Measurements from ENCODE around the gene FGFRL1.

FGFRL1 gene

GRCh38 chr4:1040344-1041146, 29.1 kb downstream of the FGFRL1 start:
- peaks cover 22% of the 10 kb centered on the region; the same call in 1 of the 2 replicates for H3K27me3 ChIP-seq (ENCODE audit: control insufficient read depth, insufficient read depth, low read length)
- no peaks in the 10 kb centered on the region for H3K9me3 ChIP-seq (ENCODE audit: control insufficient read depth, insufficient read depth, low read length)
- no peak overlapping the region for H3K9ac ChIP-seq (ENCODE audit: low read depth, low read length)
- peaks cover 5% of the 10 kb centered on the region; the same call in 1 of the 2 replicates for H3K4me1 ChIP-seq (ENCODE audit: control insufficient read depth, insufficient read depth, low read length)
- H3K4me3 ChIP-seq (ENCODE audit: low read depth, low read length) = no peak overlapping the region
- no peaks in the 10 kb centered on the region for H3K36me3 ChIP-seq (ENCODE audit: control insufficient read depth, insufficient read depth, low read length)
- no peak overlapping the region for H3K27ac ChIP-seq (ENCODE audit: low read depth, low read length)

GRCh38 chr4:1041147-1041935, 29.9 kb downstream of the FGFRL1 start:
- peaks cover 5% of the 10 kb centered on the region; the same call in 1 of the 2 replicates for H3K4me1 ChIP-seq (ENCODE audit: control insufficient read depth, insufficient read depth, low read length)
- no peaks in the 10 kb centered on the region for H3K9me3 ChIP-seq (ENCODE audit: control insufficient read depth, insufficient read depth, low read length)
- peaks cover 23% of the 10 kb centered on the region; the same call in 1 of the 2 replicates for H3K27me3 ChIP-seq (ENCODE audit: control insufficient read depth, insufficient read depth, low read length)
- no peak overlapping the region for H3K4me3 ChIP-seq (ENCODE audit: low read depth, low read length)
- peak overlapping the region; percentile 40 for H3K27ac ChIP-seq (ENCODE audit: low read depth, low read length)
- no peaks in the 10 kb centered on the region for H3K36me3 ChIP-seq (ENCODE audit: control insufficient read depth, insufficient read depth, low read length)
- no peak overlapping the region for H3K9ac ChIP-seq (ENCODE audit: low read depth, low read length)

GRCh38 chr4:1041936-1042330, 30.5 kb downstream of the FGFRL1 start:
- no peaks in the 10 kb centered on the region for H3K9me3 ChIP-seq (ENCODE audit: control insufficient read depth, insufficient read depth, low read length)
- H3K4me3 ChIP-seq (ENCODE audit: low read depth, low read length) = no peak overlapping the region
- H3K36me3 ChIP-seq (ENCODE audit: control insufficient read depth, insufficient read depth, low read length) = no peaks in the 10 kb centered on the region
- H3K27me3 ChIP-seq (ENCODE audit: control insufficient read depth, insufficient read depth, low read length) = peaks cover 23% of the 10 kb centered on the region; the same call in 1 of the 2 replicates
- H3K9ac ChIP-seq (ENCODE audit: low read depth, low read length) = no peak overlapping the region
- peak overlapping the region; percentile 40 for H3K27ac ChIP-seq (ENCODE audit: low read depth, low read length)
- peaks cover 5% of the 10 kb centered on the region; the same call in 1 of the 2 replicates for H3K4me1 ChIP-seq (ENCODE audit: control insufficient read depth, insufficient read depth, low read length)

- H3K36me3 ChIP-seq (ENCODE audit: control insufficient read depth, insufficient read depth, low read length) = no peaks in the 10 kb centered on the region
- no peak overlapping the region for H3K4me3 ChIP-seq (ENCODE audit: low read depth, low read length)
- no peak overlapping the region for H3K9ac ChIP-seq (ENCODE audit: low read depth, low read length)
- peaks cover 5% of the 10 kb centered on the region; the same call in 1 of the 2 replicates for H3K4me1 ChIP-seq (ENCODE audit: control insufficient read depth, insufficient read depth, low read length)
- H3K9me3 ChIP-seq (ENCODE audit: control insufficient read depth, insufficient read depth, low read length) = no peaks in the 10 kb centered on the region
- H3K27ac ChIP-seq (ENCODE audit: low read depth, low read length) = no peak overlapping the region
- peaks cover 23% of the 10 kb centered on the region; the same call in 1 of the 2 replicates for H3K27me3 ChIP-seq (ENCODE audit: control insufficient read depth, insufficient read depth, low read length)
Measured at GRCh38 chr4:1042352-1043055, 31.1 kb downstream of the FGFRL1 start.

- Histone ChIP-seq H3K27ac (ENCODE audit: low read depth, low read length) (peak overlapping the region; percentile 78), H3K9ac (ENCODE audit: low read depth, low read length) (no peak overlapping the region)
Measured at GRCh38 chr4:1043162-1043561, 31.7 kb downstream of the FGFRL1 start.

GRCh38 chr4:1043651-1044468, 32.4 kb downstream of the FGFRL1 start:
- Histone ChIP-seq H3K4me3 (ENCODE audit: low read depth, low read length) (no peak overlapping the region), H3K27me3 (ENCODE audit: control insufficient read depth, insufficient read depth, low read length) (peaks cover 23% of the 10 kb centered on the region; the same call in 1 of the 2 replicates), H3K36me3 (ENCODE audit: control insufficient read depth, insufficient read depth, low read length) (no peaks in the 10 kb centered on the region), H3K4me1 (ENCODE audit: control insufficient read depth, insufficient read depth, low read length) (peaks cover 5% of the 10 kb centered on the region; the same call in 1 of the 2 replicates), H3K9ac (ENCODE audit: low read depth, low read length) (no peak overlapping the region; the same call in 1 of the 2 replicates), H3K9me3 (ENCODE audit: control insufficient read depth, insufficient read depth, low read length) (no peaks in the 10 kb centered on the region), H3K27ac (ENCODE audit: low read depth, low read length) (peak overlapping the region; percentile 82)

More at GRCh38 chr4:1043162-1043561, 31.7 kb downstream of the FGFRL1 start:
- Histone ChIP-seq H3K27me3 (ENCODE audit: control insufficient read depth, insufficient read depth, low read length) (peaks cover 23% of the 10 kb centered on the region; the same call in 1 of the 2 replicates), H3K36me3 (ENCODE audit: control insufficient read depth, insufficient read depth, low read length) (no peaks in the 10 kb centered on the region), H3K4me1 (ENCODE audit: control insufficient read depth, insufficient read depth, low read length) (peaks cover 5% of the 10 kb centered on the region; the same call in 1 of the 2 replicates), H3K4me3 (ENCODE audit: low read depth, low read length) (no peak overlapping the region), H3K9me3 (ENCODE audit: control insufficient read depth, insufficient read depth, low read length) (no peaks in the 10 kb centered on the region)

- Histone ChIP-seq H3K36me3 (ENCODE audit: control insufficient read depth, insufficient read depth, low read length) (no peaks in the 10 kb centered on the region), H3K4me3 (ENCODE audit: low read depth, low read length) (no peak overlapping the region), H3K4me1 (ENCODE audit: control insufficient read depth, insufficient read depth, low read length) (peaks cover 5% of the 10 kb centered on the region; the same call in 1 of the 2 replicates), H3K9ac (ENCODE audit: low read depth, low read length) (no peak overlapping the region; the same call in 1 of the 2 replicates), H3K9me3 (ENCODE audit: control insufficient read depth, insufficient read depth, low read length) (no peaks in the 10 kb centered on the region), H3K27me3 (ENCODE audit: control insufficient read depth, insufficient read depth, low read length) (peaks cover 23% of the 10 kb centered on the region; the same call in 1 of the 2 replicates), H3K27ac (ENCODE audit: low read depth, low read length) (peak overlapping the region; percentile 82)
Measured at GRCh38 chr4:1044469-1045192, 33.2 kb downstream of the FGFRL1 start.

GRCh38 chr4:1045193-1045594, 33.8 kb downstream of the FGFRL1 start:
- H3K36me3 ChIP-seq (ENCODE audit: control insufficient read depth, insufficient read depth, low read length) = no peaks in the 10 kb centered on the region
- no peak overlapping the region for H3K4me3 ChIP-seq (ENCODE audit: low read depth, low read length)
- no peak overlapping the region for H3K9ac ChIP-seq (ENCODE audit: low read depth, low read length)
- H3K27ac ChIP-seq (ENCODE audit: low read depth, low read length) = no peak overlapping the region
- H3K4me1 ChIP-seq (ENCODE audit: control insufficient read depth, insufficient read depth, low read length) = peaks cover 5% of the 10 kb centered on the region; the same call in 1 of the 2 replicates
- no peaks in the 10 kb centered on the region for H3K9me3 ChIP-seq (ENCODE audit: control insufficient read depth, insufficient read depth, low read length)
- peaks cover 23% of the 10 kb centered on the region; the same call in 1 of the 2 replicates for H3K27me3 ChIP-seq (ENCODE audit: control insufficient read depth, insufficient read depth, low read length)

- Histone ChIP-seq H3K9me3 (ENCODE audit: control insufficient read depth, insufficient read depth, low read length) (no peaks in the 10 kb centered on the region), H3K9ac (ENCODE audit: low read depth, low read length) (no peak overlapping the region), H3K4me3 (ENCODE audit: low read depth, low read length) (no peak overlapping the region), H3K27me3 (ENCODE audit: control insufficient read depth, insufficient read depth, low read length) (peaks cover 23% of the 10 kb centered on the region; the same call in 1 of the 2 replicates), H3K27ac (ENCODE audit: low read depth, low read length) (no peak overlapping the region), H3K4me1 (ENCODE audit: control insufficient read depth, insufficient read depth, low read length) (peaks cover 5% of the 10 kb centered on the region; the same call in 1 of the 2 replicates), H3K36me3 (ENCODE audit: control insufficient read depth, insufficient read depth, low read length) (no peaks in the 10 kb centered on the region)
Measured at GRCh38 chr4:1045595-1046201, 34.3 kb downstream of the FGFRL1 start.
